GM23338 (cell line): ENCODE data around the gene RFX7.

Experiments used
- CREB1 ChIP-seq: fragments of 250-450 bp; sonication (Bioruptor Pico); IDR thresholded peaks from 2 replicates; pipeline ENCODE4 v1.5.0; 2020; ENCODE audit warnings: low read depth, mild to moderate bottlenecking, moderate library complexity
- EZH2 ChIP-seq: fragments of 200-600 bp; sonication (generic); IDR thresholded peaks from one replicate; pipeline ENCODE4 v1.8.0; 2017; ENCODE audit warnings: antibody characterized with exemption, mild to moderate bottlenecking, low read depth; ENCODE audit not compliant: unreplicated experiment
- EZH2phosphoT487 ChIP-seq: fragments of 200-600 bp; sonication (generic); IDR thresholded peaks from one replicate; pipeline ENCODE4 v1.8.1; 2018; ENCODE audit warnings: antibody characterized with exemption; ENCODE audit not compliant: unreplicated experiment
- JUNB ChIP-seq: IDR thresholded peaks from one replicate; pipeline ENCODE4 v1.6.1; 2016; ENCODE audit warnings: antibody characterized with exemption; ENCODE audit not compliant: unreplicated experiment
- NANOG ChIP-seq: IDR thresholded peaks from 2 replicates; pipeline ENCODE4 v1.6.1; 2016; ENCODE audit warnings: antibody characterized with exemption, borderline replicate concordance
- POLR2AphosphoS5 ChIP-seq: IDR thresholded peaks from 2 replicates; pipeline ENCODE4 v1.6.1; 2016; ENCODE audit warnings: antibody characterized with exemption, low read depth
- STAT1 ChIP-seq: IDR thresholded peaks from one replicate; pipeline ENCODE4 v1.6.1; 2016; ENCODE audit warnings: antibody characterized with exemption; ENCODE audit not compliant: unreplicated experiment
- ZNF114 ChIP-seq: fragments of 250-450 bp; sonication (Bioruptor Pico); IDR thresholded peaks from 2 replicates; pipeline ENCODE4 v1.5.0; 2020; ENCODE audit warnings: mild to moderate bottlenecking, moderate library complexity
- ZNF331 ChIP-seq: fragments of 250-450 bp; sonication (Bioruptor Pico); IDR thresholded peaks from 2 replicates; pipeline ENCODE4 v1.5.0; 2020; ENCODE audit warnings: low read depth, mild to moderate bottlenecking, moderate library complexity
- TF ChIP-seq, protein P1 (sequence below), 2 experiments: fragments of 200-600 bp in 1 of 2; sonication (generic) in 1 of 2; conservative IDR thresholded peaks; 2 replicates each; pipeline versions ENCODE4 v1.5.1 to v1.6.1; 2016 to 2017; ENCODE audit warnings: antibody characterized with exemption in 2 of 2, low read depth in 2 of 2, mild to moderate bottlenecking in 2 of 2, moderate library complexity in 1 of 2
- TF ChIP-seq, protein P2 (sequence below): IDR thresholded peaks from one replicate; pipeline ENCODE4 v1.6.1; 2018; ENCODE audit warnings: antibody characterized with exemption; ENCODE audit not compliant: unreplicated experiment
- TF ChIP-seq, protein P3 (sequence below): IDR thresholded peaks from 2 replicates; pipeline ENCODE4 v1.6.1; 2016; ENCODE audit warnings: antibody characterized with exemption
- TF ChIP-seq, protein P4 (sequence below): fragments of 250-450 bp; sonication (Bioruptor Pico); IDR thresholded peaks from 2 replicates; pipeline ENCODE4 v1.5.0; 2020; ENCODE audit warnings: mild to moderate bottlenecking, moderate library complexity

DNA sequence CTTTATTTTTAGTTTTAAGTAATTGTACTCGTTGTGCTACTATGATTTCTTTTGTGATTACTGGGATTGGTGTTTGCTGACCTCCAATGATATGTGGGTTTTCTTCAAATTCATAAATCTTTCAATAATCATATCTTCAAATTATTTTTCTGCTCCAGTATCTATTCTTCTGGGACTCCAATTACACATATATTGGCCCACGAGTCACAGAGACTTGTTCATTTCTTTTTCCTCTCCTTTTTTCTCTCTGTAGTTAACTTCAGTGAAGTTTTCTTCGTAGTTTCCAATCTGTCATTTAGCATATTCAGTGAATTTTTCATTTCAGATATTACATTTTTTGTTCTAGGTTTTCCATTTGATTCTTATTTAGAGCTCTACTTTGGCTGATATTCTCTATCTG lies 21.4 kb downstream of the RFX7 start:
- TF ChIP-seq, protein P1, sequence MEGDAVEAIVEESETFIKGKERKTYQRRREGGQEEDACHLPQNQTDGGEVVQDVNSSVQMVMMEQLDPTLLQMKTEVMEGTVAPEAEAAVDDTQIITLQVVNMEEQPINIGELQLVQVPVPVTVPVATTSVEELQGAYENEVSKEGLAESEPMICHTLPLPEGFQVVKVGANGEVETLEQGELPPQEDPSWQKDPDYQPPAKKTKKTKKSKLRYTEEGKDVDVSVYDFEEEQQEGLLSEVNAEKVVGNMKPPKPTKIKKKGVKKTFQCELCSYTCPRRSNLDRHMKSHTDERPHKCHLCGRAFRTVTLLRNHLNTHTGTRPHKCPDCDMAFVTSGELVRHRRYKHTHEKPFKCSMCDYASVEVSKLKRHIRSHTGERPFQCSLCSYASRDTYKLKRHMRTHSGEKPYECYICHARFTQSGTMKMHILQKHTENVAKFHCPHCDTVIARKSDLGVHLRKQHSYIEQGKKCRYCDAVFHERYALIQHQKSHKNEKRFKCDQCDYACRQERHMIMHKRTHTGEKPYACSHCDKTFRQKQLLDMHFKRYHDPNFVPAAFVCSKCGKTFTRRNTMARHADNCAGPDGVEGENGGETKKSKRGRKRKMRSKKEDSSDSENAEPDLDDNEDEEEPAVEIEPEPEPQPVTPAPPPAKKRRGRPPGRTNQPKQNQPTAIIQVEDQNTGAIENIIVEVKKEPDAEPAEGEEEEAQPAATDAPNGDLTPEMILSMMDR (conservative IDR thresholded peaks at IDR 0.05; ENCODE audit: low read depth in 2 of 2): no peak
- TF ChIP-seq, protein P2, sequence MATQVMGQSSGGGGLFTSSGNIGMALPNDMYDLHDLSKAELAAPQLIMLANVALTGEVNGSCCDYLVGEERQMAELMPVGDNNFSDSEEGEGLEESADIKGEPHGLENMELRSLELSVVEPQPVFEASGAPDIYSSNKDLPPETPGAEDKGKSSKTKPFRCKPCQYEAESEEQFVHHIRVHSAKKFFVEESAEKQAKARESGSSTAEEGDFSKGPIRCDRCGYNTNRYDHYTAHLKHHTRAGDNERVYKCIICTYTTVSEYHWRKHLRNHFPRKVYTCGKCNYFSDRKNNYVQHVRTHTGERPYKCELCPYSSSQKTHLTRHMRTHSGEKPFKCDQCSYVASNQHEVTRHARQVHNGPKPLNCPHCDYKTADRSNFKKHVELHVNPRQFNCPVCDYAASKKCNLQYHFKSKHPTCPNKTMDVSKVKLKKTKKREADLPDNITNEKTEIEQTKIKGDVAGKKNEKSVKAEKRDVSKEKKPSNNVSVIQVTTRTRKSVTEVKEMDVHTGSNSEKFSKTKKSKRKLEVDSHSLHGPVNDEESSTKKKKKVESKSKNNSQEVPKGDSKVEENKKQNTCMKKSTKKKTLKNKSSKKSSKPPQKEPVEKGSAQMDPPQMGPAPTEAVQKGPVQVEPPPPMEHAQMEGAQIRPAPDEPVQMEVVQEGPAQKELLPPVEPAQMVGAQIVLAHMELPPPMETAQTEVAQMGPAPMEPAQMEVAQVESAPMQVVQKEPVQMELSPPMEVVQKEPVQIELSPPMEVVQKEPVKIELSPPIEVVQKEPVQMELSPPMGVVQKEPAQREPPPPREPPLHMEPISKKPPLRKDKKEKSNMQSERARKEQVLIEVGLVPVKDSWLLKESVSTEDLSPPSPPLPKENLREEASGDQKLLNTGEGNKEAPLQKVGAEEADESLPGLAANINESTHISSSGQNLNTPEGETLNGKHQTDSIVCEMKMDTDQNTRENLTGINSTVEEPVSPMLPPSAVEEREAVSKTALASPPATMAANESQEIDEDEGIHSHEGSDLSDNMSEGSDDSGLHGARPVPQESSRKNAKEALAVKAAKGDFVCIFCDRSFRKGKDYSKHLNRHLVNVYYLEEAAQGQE: no peak
- no peak for TF ChIP-seq POLR2AphosphoS5
- no peak for TF ChIP-seq EZH2
- TF ChIP-seq, protein P3, sequence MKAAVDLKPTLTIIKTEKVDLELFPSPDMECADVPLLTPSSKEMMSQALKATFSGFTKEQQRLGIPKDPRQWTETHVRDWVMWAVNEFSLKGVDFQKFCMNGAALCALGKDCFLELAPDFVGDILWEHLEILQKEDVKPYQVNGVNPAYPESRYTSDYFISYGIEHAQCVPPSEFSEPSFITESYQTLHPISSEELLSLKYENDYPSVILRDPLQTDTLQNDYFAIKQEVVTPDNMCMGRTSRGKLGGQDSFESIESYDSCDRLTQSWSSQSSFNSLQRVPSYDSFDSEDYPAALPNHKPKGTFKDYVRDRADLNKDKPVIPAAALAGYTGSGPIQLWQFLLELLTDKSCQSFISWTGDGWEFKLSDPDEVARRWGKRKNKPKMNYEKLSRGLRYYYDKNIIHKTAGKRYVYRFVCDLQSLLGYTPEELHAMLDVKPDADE: no peak
- no peak for TF ChIP-seq EZH2phosphoT487
- no peak for TF ChIP-seq CREB1 (CRISPR knock-in tag)
- TF ChIP-seq ZNF331 (CRISPR knock-in tag): no peak
- TF ChIP-seq, protein P4, sequence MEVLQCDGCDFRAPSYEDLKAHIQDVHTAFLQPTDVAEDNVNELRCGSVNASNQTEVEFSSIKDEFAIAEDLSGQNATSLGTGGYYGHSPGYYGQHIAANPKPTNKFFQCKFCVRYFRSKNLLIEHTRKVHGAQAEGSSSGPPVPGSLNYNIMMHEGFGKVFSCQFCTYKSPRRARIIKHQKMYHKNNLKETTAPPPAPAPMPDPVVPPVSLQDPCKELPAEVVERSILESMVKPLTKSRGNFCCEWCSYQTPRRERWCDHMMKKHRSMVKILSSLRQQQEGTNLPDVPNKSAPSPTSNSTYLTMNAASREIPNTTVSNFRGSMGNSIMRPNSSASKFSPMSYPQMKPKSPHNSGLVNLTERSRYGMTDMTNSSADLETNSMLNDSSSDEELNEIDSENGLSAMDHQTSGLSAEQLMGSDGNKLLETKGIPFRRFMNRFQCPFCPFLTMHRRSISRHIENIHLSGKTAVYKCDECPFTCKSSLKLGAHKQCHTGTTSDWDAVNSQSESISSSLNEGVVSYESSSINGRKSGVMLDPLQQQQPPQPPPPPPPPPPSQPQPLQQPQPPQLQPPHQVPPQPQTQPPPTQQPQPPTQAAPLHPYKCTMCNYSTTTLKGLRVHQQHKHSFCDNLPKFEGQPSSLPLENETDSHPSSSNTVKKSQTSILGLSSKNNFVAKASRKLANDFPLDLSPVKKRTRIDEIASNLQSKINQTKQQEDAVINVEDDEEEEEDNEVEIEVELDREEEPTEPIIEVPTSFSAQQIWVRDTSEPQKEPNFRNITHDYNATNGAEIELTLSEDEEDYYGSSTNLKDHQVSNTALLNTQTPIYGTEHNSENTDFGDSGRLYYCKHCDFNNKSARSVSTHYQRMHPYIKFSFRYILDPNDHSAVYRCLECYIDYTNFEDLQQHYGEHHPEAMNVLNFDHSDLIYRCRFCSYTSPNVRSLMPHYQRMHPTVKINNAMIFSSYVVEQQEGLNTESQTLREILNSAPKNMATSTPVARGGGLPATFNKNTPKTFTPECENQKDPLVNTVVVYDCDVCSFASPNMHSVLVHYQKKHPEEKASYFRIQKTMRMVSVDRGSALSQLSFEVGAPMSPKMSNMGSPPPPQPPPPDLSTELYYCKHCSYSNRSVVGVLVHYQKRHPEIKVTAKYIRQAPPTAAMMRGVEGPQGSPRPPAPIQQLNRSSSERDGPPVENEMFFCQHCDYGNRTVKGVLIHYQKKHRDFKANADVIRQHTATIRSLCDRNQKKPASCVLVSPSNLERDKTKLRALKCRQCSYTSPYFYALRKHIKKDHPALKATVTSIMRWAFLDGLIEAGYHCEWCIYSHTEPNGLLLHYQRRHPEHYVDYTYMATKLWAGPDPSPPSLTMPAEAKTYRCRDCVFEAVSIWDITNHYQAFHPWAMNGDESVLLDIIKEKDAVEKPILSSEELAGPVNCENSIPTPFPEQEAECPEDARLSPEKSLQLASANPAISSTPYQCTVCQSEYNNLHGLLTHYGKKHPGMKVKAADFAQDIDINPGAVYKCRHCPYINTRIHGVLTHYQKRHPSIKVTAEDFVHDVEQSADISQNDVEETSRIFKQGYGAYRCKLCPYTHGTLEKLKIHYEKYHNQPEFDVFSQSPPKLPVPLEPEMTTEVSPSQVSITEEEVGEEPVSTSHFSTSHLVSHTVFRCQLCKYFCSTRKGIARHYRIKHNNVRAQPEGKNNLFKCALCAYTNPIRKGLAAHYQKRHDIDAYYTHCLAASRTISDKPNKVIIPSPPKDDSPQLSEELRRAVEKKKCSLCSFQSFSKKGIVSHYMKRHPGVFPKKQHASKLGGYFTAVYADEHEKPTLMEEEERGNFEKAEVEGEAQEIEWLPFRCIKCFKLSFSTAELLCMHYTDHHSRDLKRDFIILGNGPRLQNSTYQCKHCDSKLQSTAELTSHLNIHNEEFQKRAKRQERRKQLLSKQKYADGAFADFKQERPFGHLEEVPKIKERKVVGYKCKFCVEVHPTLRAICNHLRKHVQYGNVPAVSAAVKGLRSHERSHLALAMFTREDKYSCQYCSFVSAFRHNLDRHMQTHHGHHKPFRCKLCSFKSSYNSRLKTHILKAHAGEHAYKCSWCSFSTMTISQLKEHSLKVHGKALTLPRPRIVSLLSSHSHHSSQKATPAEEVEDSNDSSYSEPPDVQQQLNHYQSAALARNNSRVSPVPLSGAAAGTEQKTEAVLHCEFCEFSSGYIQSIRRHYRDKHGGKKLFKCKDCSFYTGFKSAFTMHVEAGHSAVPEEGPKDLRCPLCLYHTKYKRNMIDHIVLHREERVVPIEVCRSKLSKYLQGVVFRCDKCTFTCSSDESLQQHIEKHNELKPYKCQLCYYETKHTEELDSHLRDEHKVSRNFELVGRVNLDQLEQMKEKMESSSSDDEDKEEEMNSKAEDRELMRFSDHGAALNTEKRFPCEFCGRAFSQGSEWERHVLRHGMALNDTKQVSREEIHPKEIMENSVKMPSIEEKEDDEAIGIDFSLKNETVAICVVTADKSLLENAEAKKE: no peak
- no peak for TF ChIP-seq ZNF114 (CRISPR knock-in tag)
- no peak for TF ChIP-seq JUNB
- no peak for TF ChIP-seq NANOG
- no peak for TF ChIP-seq STAT1
